Transverse colon (tissue), 3 donors: Measurements from ENCODE around the gene LCA5L.

ENCODE experiments used
- POLR2A ChIP-seq: fragments of 450-650 bp; IDR thresholded peaks from one replicate; pipeline ENCODE4 v1.6.1; 2016; ENCODE audit warnings: antibody characterized with exemption, mild to moderate bottlenecking, moderate library complexity
- TF ChIP-seq, protein P1 (sequence below), 5 experiments: fragments of 200-600 bp in 3 of 5; fragments of 450-650 bp in 2 of 5; sonication (generic) in 3 of 5; IDR thresholded peaks; 1 replicate in 2 of 5; 2 replicates in 3 of 5; pipeline ENCODE4 v1.5.1; 2016 to 2017; ENCODE audit warnings: antibody characterized with exemption in 5 of 5, inconsistent platforms in 3 of 5, mild to moderate bottlenecking in 2 of 5, moderate library complexity in 1 of 5

DNA sequence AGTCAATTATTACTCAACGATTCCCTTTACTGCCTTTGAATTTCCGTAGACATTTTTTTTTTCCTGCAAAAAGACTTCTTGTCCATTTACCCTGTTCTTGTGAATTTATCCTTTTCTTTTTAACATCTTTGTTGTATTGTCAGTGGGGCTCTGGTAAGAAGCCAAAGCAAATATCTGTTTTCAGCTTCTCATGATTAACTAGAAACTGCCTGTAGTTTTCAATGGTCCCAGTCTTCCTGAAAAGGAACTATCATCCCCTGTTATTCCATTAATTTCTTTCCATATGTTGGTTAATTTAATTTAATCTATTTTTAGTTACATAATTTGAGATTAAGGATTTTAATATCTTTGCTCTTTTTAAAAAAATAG lies 34.2 kb upstream of the LCA5L start:
- TF ChIP-seq, protein P1, sequence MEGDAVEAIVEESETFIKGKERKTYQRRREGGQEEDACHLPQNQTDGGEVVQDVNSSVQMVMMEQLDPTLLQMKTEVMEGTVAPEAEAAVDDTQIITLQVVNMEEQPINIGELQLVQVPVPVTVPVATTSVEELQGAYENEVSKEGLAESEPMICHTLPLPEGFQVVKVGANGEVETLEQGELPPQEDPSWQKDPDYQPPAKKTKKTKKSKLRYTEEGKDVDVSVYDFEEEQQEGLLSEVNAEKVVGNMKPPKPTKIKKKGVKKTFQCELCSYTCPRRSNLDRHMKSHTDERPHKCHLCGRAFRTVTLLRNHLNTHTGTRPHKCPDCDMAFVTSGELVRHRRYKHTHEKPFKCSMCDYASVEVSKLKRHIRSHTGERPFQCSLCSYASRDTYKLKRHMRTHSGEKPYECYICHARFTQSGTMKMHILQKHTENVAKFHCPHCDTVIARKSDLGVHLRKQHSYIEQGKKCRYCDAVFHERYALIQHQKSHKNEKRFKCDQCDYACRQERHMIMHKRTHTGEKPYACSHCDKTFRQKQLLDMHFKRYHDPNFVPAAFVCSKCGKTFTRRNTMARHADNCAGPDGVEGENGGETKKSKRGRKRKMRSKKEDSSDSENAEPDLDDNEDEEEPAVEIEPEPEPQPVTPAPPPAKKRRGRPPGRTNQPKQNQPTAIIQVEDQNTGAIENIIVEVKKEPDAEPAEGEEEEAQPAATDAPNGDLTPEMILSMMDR (IDR thresholded peaks at IDR 0.05) = no peak
- no peak for TF ChIP-seq POLR2A
